ENCODE data around the gene TDRD5.

DNA sequence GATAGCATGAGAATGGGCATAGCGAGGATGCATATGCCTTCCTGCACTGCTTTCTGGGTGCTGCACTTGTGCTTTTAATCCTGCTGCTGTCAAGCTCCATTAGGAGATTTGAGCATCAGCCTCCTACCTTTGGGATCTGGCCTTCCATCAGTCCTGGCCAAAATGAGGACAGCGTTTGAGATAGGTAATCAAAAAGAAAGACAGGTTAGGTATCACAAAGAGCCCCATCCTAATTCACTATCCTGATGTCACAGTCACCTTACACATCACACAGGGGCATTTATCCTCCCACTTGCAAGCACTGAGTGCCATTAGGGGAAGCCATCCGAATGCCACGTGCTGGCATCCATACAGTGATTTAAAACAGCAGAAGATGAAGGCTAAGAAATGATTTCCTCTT lies 138.2 kb downstream of the TDRD5 start:
- TF ChIP-seq, protein P1, sequence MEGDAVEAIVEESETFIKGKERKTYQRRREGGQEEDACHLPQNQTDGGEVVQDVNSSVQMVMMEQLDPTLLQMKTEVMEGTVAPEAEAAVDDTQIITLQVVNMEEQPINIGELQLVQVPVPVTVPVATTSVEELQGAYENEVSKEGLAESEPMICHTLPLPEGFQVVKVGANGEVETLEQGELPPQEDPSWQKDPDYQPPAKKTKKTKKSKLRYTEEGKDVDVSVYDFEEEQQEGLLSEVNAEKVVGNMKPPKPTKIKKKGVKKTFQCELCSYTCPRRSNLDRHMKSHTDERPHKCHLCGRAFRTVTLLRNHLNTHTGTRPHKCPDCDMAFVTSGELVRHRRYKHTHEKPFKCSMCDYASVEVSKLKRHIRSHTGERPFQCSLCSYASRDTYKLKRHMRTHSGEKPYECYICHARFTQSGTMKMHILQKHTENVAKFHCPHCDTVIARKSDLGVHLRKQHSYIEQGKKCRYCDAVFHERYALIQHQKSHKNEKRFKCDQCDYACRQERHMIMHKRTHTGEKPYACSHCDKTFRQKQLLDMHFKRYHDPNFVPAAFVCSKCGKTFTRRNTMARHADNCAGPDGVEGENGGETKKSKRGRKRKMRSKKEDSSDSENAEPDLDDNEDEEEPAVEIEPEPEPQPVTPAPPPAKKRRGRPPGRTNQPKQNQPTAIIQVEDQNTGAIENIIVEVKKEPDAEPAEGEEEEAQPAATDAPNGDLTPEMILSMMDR (IDR thresholded peaks at IDR 0.05), result no peak
- TF ChIP-seq, protein P2, sequence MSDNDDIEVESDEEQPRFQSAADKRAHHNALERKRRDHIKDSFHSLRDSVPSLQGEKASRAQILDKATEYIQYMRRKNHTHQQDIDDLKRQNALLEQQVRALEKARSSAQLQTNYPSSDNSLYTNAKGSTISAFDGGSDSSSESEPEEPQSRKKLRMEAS (IDR thresholded peaks at IDR 0.05), result no peak
- TF ChIP-seq EP300 (IDR thresholded peaks at IDR 0.05), result no peak
- TF ChIP-seq CEBPB (IDR thresholded peaks at IDR 0.05), result no peak
- TF ChIP-seq JUNB (IDR thresholded peaks at IDR 0.05), result no peak
- TF ChIP-seq ZFP36 (IDR thresholded peaks at IDR 0.05; ENCODE audit: borderline replicate concordance, partially characterized antibody), result no peak
- TF ChIP-seq POLR2A (IDR thresholded peaks at IDR 0.05; ENCODE audit: low read length), result no peak
- no peak for TF ChIP-seq GATA3 (IDR thresholded peaks at IDR 0.05; ENCODE audit: borderline replicate concordance)
- TF ChIP-seq, protein P3, sequence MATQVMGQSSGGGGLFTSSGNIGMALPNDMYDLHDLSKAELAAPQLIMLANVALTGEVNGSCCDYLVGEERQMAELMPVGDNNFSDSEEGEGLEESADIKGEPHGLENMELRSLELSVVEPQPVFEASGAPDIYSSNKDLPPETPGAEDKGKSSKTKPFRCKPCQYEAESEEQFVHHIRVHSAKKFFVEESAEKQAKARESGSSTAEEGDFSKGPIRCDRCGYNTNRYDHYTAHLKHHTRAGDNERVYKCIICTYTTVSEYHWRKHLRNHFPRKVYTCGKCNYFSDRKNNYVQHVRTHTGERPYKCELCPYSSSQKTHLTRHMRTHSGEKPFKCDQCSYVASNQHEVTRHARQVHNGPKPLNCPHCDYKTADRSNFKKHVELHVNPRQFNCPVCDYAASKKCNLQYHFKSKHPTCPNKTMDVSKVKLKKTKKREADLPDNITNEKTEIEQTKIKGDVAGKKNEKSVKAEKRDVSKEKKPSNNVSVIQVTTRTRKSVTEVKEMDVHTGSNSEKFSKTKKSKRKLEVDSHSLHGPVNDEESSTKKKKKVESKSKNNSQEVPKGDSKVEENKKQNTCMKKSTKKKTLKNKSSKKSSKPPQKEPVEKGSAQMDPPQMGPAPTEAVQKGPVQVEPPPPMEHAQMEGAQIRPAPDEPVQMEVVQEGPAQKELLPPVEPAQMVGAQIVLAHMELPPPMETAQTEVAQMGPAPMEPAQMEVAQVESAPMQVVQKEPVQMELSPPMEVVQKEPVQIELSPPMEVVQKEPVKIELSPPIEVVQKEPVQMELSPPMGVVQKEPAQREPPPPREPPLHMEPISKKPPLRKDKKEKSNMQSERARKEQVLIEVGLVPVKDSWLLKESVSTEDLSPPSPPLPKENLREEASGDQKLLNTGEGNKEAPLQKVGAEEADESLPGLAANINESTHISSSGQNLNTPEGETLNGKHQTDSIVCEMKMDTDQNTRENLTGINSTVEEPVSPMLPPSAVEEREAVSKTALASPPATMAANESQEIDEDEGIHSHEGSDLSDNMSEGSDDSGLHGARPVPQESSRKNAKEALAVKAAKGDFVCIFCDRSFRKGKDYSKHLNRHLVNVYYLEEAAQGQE (IDR thresholded peaks at IDR 0.05), result no peak
- no peak for TF ChIP-seq RAD21 (conservative IDR thresholded peaks at IDR 0.05 in 1 of 2, IDR thresholded peaks at IDR 0.05 in 1 of 2)
- no peak for TF ChIP-seq E2F6 (IDR thresholded peaks at IDR 0.05; ENCODE audit: borderline replicate concordance, low read depth)
- TF ChIP-seq CHD2 (IDR thresholded peaks at IDR 0.05; ENCODE audit: low read length, partially characterized antibody), result no peak
- no peak for TF ChIP-seq MYC (IDR thresholded peaks at IDR 0.05; ENCODE audit: borderline replicate concordance, low read length)

Data from A549 (cell line).